AG04450 (cell line): Measurements from ENCODE around the gene TMEM86B. TPM values are rescaled to one million over a fixed set of nuclear protein-coding genes. Genes with fewer than 3 reads are reported as not detected.

Experiments
- CTCF ChIA-PET: fragments of 300-600, 350-600 bp; formaldehyde crosslinking; extraction: SDS; loops from one replicate; lab custom pipeline; 2022; ENCODE audit warnings: antibody characterized with exemption, inconsistent platforms; lab: Charles Lee
- POLR2A ChIA-PET: fragments of 350-600 bp; formaldehyde crosslinking; extraction: SDS; loops from one replicate; lab custom pipeline; 2021; ENCODE audit warnings: antibody characterized with exemption, inconsistent platforms; lab: Yijun Ruan, JAX
- DNase-seq: peaks from one replicate; pipeline ENCODE4 v3.0.0-alpha.2; 2011; ENCODE audit warnings: low read depth, low spot score
- H3K27ac ChIP-seq: one replicate; pipeline ENCODE4 v1.5.1; 2012; ENCODE audit warnings: low read depth, low read length, control low read depth
- H3K27me3 ChIP-seq: one replicate; pipeline ENCODE4 v1.6.0; 2012; ENCODE audit warnings: low read length; ENCODE audit not compliant: control insufficient read depth, insufficient read depth
- H3K4me3 ChIP-seq: 2 replicates; pipeline ENCODE4 v1.5.1; 2011; ENCODE audit warnings: mild to moderate bottlenecking, low read depth, low read length, control low read depth
- H3K9me3 ChIP-seq: 2 replicates; pipeline ENCODE4 v1.5.1; 2012; ENCODE audit warnings: low read length; ENCODE audit not compliant: control insufficient read depth, insufficient read depth
- polyA plus RNA-seq: library from polyadenylated mRNA; depleted of rRNA; stranded (reverse); fragments of >200 nt; gene quantifications from 2 replicates; pipeline ENCODE4 v1.2.3, GENCODE V29; 2011; rRNA removed
- small RNA-seq: library from RNA; depleted of rRNA; stranded (forward); fragments of <200 nt; gene quantifications from one replicate; pipeline ENCODE3, GENCODE V24; 2012; ENCODE audit warnings: low read depth; ENCODE audit not compliant: insufficient read length
- TF ChIP-seq, protein P1 (sequence below): IDR thresholded peaks from 2 replicates; pipeline ENCODE4 v1.5.1; 2011; ENCODE audit warnings: low read depth, low read length, control low read depth, inconsistent platforms

The TMEM86B gene
- polyA plus RNA-seq, 1 experiment, result 0.87 TPM

DNA sequence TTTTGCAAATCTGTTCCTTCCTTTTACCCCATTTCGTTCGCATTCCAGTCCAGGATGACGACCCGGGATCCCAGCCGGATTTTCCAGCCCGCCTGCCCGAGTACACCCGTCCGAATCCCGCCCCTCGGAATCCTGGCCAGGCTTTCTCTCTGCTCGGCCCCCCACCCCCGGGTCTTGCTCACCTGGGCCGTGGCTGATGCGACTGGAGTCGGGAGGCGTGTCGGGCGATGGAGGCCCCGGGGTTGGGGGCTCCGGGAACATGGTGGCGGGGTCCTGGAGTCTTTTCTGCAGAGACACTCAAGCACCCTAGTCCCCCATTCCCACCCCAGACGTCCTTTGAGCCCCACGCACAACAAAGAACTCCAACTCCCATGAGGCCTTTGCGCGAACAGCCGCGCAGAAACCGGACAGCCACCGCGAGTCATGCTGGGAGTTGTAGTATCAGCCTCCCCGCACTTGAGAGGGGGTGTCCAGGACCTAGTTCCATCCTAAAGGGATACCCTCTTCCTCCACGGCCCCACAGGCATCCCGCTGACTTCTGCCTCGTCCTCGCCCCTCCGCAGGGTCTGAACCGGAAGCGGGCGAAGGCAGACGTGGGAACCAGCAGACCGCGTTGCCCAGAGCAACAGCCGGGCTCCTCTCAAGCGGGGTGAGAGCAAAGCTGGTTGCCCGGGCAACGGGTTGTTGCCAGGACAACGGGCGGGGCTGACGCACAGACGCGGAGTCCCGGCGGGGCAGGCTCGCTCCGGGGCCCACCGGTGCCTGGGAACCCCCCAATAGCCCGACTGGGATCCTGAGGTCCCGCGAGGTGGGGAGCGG lies 49.6 kb downstream of the TMEM86B start:
- ChIA-PET POLR2A (no interaction called here), CTCF (no interaction called here)
- TF ChIP-seq, protein P1, sequence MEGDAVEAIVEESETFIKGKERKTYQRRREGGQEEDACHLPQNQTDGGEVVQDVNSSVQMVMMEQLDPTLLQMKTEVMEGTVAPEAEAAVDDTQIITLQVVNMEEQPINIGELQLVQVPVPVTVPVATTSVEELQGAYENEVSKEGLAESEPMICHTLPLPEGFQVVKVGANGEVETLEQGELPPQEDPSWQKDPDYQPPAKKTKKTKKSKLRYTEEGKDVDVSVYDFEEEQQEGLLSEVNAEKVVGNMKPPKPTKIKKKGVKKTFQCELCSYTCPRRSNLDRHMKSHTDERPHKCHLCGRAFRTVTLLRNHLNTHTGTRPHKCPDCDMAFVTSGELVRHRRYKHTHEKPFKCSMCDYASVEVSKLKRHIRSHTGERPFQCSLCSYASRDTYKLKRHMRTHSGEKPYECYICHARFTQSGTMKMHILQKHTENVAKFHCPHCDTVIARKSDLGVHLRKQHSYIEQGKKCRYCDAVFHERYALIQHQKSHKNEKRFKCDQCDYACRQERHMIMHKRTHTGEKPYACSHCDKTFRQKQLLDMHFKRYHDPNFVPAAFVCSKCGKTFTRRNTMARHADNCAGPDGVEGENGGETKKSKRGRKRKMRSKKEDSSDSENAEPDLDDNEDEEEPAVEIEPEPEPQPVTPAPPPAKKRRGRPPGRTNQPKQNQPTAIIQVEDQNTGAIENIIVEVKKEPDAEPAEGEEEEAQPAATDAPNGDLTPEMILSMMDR, result no peak
- no peak for DNase-seq
- H3K27me3 ChIP-seq, result peaks cover 17% of the 10 kb centered on the region
- H3K9me3 ChIP-seq, result peaks cover 12% of the 10 kb centered on the region; the same call in 1 of the 2 replicates
- no peak overlapping the region for H3K27ac ChIP-seq
- H3K4me3 ChIP-seq, result peak overlapping the region; percentile 57

Small RNA genes lying within 50 kb of the gene (small RNA-seq; reads per million reads assigned to genes)
- not detected for gene MIR6802
- not detected for gene MIR6803
- not detected for gene MIR6804

Other genes with a start within 250 kb of the TMEM86B start
- 0.11 TPM in 1 of 2 replicates, not detected in the other for gene GP6, start 190.5 kb downstream of the TMEM86B start, polyA plus RNA-seq
- 3.1 and 4.5 TPM in 2 replicates for gene RDH13, start 165.6 kb downstream of the TMEM86B start, polyA plus RNA-seq
- gene EPS8L1, start 152.9 kb downstream of the TMEM86B start, polyA plus RNA-seq, result 1.5 and 2.3 TPM in 2 replicates
- 24.2 and 30.0 TPM in 2 replicates for gene PPP1R12C, start 111.1 kb downstream of the TMEM86B start, polyA plus RNA-seq
- 2.8 and 3.3 TPM in 2 replicates for gene TNNT1, start 79.6 kb downstream of the TMEM86B start, polyA plus RNA-seq
- 0.20 and 0.21 TPM in 2 replicates for gene TNNI3, start 71.0 kb downstream of the TMEM86B start, polyA plus RNA-seq
- gene DNAAF3, start 62.1 kb downstream of the TMEM86B start, polyA plus RNA-seq, result 0.21 TPM in 1 of 2 replicates, not detected in the other
- gene SYT5, start 48.5 kb downstream of the TMEM86B start, polyA plus RNA-seq, result 0.06 and 0.15 TPM in 2 replicates
- gene PTPRH, start 19.3 kb downstream of the TMEM86B start, polyA plus RNA-seq, result 1.3 and 1.9 TPM in 2 replicates
- 24.5 and 30.1 TPM in 2 replicates for gene PPP6R1, start 30.3 kb upstream of the TMEM86B start, polyA plus RNA-seq
- 18.5 and 27.4 TPM in 2 replicates for gene HSPBP1, start 51.3 kb upstream of the TMEM86B start, polyA plus RNA-seq
- 9.5 and 11.2 TPM in 2 replicates for gene BRSK1, start 55.2 kb upstream of the TMEM86B start, polyA plus RNA-seq
- gene TMEM150B, start 96.6 kb upstream of the TMEM86B start, polyA plus RNA-seq, result not detected in 2 replicates
- gene KMT5C, start 111.1 kb upstream of the TMEM86B start, polyA plus RNA-seq, result 2.6 and 3.7 TPM in 2 replicates
- gene COX6B2, start 126.0 kb upstream of the TMEM86B start, polyA plus RNA-seq, result 0.16 and 0.19 TPM in 2 replicates
- gene GARIN5B, start 134.5 kb upstream of the TMEM86B start, polyA plus RNA-seq, result not detected in 2 replicates
- 14.8 and 19.9 TPM in 2 replicates for gene IL11, start 141.7 kb upstream of the TMEM86B start, polyA plus RNA-seq
- gene TMEM190, start 148.1 kb upstream of the TMEM86B start, polyA plus RNA-seq, result 0.32 and 0.50 TPM in 2 replicates
- gene TMEM238, start 155.5 kb upstream of the TMEM86B start, polyA plus RNA-seq, result not detected in 2 replicates
- 325 and 535 TPM in 2 replicates for gene RPL28, start 157.2 kb upstream of the TMEM86B start, polyA plus RNA-seq
- 28.9 and 39.0 TPM in 2 replicates for gene UBE2S, start 179.0 kb upstream of the TMEM86B start, polyA plus RNA-seq
- gene SHISA7, start 214.5 kb upstream of the TMEM86B start, polyA plus RNA-seq, result 0.01 TPM in 1 of 2 replicates, not detected in the other
- gene ISOC2, start 232.9 kb upstream of the TMEM86B start, polyA plus RNA-seq, result 45.1 and 72.2 TPM in 2 replicates
- not detected in 2 replicates for gene C19orf85, start 236.0 kb upstream of the TMEM86B start, polyA plus RNA-seq
- gene ZNF628, start 247.9 kb upstream of the TMEM86B start, polyA plus RNA-seq, result 0.12 and 0.31 TPM in 2 replicates